ENCODE results near the gene HEXA. TPM values are rescaled to one million over a fixed set of nuclear protein-coding genes. Genes with fewer than 3 reads are reported as not detected.

Gene HEXA
- total and polyA plus RNA-seq, 2 of the 8 experiments (the other 6 are each of a cell fraction or from before 2014, with no cell fraction given), result 52.5 to 73.7 TPM

DNA sequence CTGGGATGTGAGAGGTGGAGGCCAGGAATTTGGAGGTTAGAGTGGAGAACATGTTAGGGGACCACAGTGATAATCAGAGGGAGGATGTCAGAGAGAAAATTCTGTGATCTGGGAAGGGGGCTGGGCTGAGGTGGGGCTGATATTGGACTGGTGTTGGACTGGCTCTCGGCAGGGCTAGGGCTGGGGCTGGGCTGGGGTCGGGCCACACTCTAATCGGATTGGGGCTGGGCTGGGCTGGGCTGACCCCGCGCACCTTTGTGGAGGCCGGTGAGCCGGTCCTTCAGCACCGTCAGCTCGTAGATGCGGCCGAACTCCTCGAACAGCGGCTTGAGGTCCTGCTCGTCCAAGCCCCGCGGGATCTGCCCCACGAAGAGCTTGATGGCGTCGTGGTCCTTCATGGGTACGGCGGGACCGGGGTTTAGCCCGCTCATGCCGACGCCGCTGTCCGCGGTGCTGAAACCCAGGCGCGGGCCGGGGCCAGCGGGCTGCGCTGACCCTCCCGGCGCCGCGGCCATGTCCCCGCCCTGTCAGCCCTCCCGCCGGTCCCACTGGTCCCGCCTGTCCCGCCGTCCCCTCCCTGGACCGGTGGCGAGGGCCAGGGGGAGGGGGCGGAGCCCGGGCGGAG is 56.3 kb downstream of the HEXA start (continued):
- TF ChIP-seq GABPA (IDR thresholded peaks at IDR 0.05; ENCODE audit: borderline replicate concordance, insufficient read depth, low read length) (peak; percentile 49; the same call in 1 of the 2 replicates), KDM4A (IDR thresholded peaks at IDR 0.05; ENCODE audit: low read depth, low read length, severe bottlenecking) (peak; percentile 19), BACH1 (IDR thresholded peaks at IDR 0.05; ENCODE audit: low read length) (peak; percentile 73; the same call in 1 of the 2 replicates), TEAD4 (IDR thresholded peaks at IDR 0.05; ENCODE audit: low read depth, low read length) (peak; percentile 43; the same call in 1 of the 2 replicates), RXRA (IDR thresholded peaks at IDR 0.05; ENCODE audit: insufficient read depth, low read depth, low read length) (no peak)
- TF ChIP-seq, protein P1, sequence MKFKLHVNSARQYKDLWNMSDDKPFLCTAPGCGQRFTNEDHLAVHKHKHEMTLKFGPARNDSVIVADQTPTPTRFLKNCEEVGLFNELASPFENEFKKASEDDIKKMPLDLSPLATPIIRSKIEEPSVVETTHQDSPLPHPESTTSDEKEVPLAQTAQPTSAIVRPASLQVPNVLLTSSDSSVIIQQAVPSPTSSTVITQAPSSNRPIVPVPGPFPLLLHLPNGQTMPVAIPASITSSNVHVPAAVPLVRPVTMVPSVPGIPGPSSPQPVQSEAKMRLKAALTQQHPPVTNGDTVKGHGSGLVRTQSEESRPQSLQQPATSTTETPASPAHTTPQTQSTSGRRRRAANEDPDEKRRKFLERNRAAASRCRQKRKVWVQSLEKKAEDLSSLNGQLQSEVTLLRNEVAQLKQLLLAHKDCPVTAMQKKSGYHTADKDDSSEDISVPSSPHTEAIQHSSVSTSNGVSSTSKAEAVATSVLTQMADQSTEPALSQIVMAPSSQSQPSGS (IDR thresholded peaks at IDR 0.05; ENCODE audit: low read length), result no peak
- TF ChIP-seq, protein P2, sequence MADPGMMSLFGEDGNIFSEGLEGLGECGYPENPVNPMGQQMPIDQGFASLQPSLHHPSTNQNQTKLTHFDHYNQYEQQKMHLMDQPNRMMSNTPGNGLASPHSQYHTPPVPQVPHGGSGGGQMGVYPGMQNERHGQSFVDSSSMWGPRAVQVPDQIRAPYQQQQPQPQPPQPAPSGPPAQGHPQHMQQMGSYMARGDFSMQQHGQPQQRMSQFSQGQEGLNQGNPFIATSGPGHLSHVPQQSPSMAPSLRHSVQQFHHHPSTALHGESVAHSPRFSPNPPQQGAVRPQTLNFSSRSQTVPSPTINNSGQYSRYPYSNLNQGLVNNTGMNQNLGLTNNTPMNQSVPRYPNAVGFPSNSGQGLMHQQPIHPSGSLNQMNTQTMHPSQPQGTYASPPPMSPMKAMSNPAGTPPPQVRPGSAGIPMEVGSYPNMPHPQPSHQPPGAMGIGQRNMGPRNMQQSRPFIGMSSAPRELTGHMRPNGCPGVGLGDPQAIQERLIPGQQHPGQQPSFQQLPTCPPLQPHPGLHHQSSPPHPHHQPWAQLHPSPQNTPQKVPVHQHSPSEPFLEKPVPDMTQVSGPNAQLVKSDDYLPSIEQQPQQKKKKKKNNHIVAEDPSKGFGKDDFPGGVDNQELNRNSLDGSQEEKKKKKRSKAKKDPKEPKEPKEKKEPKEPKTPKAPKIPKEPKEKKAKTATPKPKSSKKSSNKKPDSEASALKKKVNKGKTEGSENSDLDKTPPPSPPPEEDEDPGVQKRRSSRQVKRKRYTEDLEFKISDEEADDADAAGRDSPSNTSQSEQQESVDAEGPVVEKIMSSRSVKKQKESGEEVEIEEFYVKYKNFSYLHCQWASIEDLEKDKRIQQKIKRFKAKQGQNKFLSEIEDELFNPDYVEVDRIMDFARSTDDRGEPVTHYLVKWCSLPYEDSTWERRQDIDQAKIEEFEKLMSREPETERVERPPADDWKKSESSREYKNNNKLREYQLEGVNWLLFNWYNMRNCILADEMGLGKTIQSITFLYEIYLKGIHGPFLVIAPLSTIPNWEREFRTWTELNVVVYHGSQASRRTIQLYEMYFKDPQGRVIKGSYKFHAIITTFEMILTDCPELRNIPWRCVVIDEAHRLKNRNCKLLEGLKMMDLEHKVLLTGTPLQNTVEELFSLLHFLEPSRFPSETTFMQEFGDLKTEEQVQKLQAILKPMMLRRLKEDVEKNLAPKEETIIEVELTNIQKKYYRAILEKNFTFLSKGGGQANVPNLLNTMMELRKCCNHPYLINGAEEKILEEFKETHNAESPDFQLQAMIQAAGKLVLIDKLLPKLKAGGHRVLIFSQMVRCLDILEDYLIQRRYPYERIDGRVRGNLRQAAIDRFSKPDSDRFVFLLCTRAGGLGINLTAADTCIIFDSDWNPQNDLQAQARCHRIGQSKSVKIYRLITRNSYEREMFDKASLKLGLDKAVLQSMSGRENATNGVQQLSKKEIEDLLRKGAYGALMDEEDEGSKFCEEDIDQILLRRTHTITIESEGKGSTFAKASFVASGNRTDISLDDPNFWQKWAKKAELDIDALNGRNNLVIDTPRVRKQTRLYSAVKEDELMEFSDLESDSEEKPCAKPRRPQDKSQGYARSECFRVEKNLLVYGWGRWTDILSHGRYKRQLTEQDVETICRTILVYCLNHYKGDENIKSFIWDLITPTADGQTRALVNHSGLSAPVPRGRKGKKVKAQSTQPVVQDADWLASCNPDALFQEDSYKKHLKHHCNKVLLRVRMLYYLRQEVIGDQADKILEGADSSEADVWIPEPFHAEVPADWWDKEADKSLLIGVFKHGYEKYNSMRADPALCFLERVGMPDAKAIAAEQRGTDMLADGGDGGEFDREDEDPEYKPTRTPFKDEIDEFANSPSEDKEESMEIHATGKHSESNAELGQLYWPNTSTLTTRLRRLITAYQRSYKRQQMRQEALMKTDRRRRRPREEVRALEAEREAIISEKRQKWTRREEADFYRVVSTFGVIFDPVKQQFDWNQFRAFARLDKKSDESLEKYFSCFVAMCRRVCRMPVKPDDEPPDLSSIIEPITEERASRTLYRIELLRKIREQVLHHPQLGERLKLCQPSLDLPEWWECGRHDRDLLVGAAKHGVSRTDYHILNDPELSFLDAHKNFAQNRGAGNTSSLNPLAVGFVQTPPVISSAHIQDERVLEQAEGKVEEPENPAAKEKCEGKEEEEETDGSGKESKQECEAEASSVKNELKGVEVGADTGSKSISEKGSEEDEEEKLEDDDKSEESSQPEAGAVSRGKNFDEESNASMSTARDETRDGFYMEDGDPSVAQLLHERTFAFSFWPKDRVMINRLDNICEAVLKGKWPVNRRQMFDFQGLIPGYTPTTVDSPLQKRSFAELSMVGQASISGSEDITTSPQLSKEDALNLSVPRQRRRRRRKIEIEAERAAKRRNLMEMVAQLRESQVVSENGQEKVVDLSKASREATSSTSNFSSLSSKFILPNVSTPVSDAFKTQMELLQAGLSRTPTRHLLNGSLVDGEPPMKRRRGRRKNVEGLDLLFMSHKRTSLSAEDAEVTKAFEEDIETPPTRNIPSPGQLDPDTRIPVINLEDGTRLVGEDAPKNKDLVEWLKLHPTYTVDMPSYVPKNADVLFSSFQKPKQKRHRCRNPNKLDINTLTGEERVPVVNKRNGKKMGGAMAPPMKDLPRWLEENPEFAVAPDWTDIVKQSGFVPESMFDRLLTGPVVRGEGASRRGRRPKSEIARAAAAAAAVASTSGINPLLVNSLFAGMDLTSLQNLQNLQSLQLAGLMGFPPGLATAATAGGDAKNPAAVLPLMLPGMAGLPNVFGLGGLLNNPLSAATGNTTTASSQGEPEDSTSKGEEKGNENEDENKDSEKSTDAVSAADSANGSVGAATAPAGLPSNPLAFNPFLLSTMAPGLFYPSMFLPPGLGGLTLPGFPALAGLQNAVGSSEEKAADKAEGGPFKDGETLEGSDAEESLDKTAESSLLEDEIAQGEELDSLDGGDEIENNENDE (IDR thresholded peaks at IDR 0.05; ENCODE audit: insufficient replicate concordance, low read length), result no peak
- TF ChIP-seq, protein P3, sequence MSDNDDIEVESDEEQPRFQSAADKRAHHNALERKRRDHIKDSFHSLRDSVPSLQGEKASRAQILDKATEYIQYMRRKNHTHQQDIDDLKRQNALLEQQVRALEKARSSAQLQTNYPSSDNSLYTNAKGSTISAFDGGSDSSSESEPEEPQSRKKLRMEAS (IDR thresholded peaks at IDR 0.05), result peak; percentile 98
